Endometrium (tissue), 2 donors: Measurements from ENCODE around the gene B3GLCT.

Experiments used
- FAIRE-seq: peaks from 2 replicates; lab custom pipeline; 2012; peaks lifted over from hg19 to GRCh38; lab: Jason Lieb, UNC
- donor health status: control.
- donor health status: control.

The B3GLCT gene

DNA sequence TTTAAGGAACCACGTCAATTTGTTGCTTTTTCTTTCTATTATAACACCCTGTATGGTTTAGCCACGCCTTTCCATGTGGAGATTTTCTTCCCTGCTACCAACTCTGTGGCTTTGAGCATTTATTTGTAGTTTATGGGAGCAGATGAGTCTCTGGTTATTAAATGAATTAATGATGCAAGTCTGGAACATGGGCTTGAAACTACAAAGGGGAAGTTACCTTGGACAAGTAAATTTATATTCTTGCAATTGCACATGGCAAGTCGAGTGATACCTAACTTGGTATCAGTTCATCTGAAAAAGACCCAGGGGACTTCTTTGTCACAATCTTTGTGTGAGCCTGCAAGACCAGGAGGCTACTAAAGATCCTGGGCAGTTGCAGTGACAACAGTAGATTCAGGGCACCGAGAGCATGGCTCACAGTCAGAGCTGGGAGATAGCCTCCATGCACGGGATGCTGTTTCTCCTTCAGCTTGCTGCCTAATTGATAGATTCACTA, 24.4 kb downstream of the B3GLCT start:
- FAIRE-seq, result no peak

DNA sequence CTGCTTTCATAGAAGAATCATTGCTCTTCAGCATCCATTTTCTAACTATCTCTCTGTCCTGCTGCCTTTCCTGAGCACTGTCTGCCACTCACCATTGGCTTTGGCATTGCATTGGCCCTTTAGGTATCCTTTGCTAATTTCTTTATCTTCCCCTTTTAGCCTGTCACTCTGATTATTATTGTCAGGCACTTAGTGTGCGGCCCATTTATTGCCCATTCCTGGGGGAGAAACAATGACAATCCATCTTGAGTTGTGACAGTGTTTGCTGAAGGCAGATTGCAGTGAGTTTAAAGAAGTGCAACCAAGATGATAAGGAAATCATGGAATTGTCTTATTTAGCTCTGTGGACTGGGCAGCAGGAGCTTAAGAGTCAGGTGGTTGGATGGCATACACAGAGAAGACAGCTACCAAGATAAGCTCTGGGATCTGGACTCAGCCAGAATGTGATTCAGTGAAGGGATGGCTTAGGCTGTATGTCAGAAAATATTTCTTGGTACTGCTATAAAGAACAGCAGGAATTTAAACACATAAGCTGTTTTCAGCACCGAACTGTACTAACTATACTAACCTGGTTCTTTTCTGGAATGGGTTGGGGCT, 25.3 kb downstream of the B3GLCT start:
- no peak for FAIRE-seq

DNA sequence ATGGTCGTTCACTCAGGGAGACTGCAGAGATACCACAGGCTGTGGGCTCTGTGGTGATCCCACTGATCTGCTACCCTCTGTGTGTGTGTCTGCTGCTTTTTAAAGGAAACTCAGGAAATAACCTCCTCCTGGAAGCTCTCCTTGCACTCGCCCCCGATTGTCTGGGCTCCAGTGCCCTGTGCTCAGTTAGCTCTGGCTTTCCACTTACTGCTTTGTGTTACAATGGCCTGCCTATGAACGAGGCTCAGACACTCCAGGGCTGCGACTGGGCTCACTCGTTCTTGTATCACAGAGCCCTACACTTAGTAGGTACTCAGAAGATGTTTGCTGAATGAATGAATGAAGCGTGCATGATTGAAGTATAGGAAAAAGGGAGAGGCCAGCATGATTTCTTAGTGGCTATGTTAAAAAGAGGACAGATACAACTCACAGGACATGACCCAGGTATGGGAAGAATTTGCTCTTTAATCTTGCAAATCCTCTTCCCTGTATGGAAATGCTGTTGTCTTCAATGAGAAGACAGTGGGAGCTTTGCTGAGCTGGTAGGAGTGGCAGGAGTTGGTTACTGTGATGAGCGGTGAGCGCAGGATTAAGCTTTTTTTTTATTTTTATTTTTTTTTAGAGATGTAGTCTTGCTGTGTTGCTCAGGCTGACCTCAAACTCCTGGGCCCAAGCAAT, 26.4 kb downstream of the B3GLCT start:
- no peak for FAIRE-seq

DNA sequence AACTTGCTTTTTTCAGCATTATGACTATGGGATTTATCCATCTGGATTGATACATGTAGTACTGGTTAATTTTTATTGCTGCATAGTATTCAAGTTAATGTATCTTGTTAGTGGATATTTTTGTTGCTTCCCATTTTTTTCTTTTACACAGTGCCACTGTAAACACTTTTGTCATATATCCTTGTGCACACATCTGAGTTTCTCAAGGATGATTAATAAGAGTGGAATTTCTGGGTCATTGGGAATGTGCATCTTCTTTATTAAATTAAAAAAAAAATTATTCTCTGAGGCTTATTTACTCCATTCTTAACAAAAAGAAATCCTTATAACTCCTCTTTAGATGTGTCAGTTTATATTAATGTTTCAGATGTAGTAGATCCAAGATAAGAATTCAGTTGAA, 27.3 kb downstream of the B3GLCT start:
- FAIRE-seq, result no peak

DNA sequence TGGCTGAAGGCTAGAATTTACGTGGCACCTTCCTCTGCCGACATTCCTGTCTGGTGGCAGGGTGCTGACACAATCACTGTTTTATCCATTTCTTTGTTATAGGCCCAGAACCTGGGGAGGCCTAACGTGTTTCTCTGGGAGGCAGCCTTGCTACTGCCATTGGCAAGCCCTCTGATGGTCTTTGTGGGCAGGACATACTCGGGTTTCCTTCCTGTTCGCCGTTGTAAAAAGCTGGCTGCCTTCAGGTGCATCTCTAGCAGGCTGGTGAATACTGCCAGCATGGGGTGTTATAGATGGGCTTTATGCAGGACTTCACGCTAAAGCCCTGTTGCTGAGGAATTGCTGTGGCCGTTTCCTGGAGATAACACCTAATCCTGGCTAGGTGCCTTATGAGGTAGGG, 28.1 kb downstream of the B3GLCT start:
- FAIRE-seq, result no peak

DNA sequence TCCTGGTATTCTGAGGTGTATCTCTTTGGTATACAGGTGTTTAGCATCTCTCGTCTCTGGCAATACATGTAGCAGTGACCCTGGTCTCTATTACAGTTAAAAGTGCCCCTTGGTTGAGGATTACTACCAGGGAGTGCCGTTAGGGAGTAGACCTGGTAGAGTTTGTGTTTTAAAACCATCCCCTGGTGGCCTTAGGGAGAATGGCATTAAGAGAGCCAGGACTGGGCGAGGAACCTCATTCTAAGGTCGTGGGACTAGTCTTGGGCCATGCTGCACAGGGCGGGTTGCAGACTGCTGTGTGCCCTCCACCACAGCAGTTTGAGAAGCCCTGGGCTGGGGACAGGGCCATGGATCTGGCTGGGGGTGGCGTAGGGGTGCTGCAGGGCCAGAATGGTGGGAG, 35.0 kb downstream of the B3GLCT start:
- FAIRE-seq, result no peak

DNA sequence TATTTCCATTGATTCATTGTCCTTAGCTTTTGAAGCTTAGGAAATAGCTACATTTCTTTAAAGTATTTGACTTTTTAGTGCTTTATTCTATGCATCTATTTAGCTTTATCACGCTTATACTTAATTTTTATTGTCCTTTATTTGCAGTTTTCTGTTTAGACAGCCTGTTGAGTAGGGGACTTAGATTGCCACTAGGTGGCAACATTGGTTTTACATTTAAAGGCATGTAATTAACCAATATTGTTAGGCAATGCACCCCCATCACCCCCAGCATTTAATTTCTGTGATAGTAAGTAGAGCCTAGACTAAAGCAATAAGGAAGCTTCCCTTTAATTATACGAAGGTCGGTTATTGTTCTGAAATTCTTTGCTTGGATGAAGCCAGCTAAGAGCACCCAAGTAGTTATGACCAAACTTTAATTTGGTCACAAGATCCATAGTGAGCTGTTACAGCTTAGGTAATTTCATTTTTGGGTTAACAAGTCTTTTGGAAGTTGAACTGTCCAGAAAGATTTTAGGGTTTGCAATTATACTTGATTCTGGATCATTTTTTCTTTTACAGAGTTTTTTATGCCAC, 36.5 kb downstream of the B3GLCT start:
- FAIRE-seq, result peak; percentile 82

DNA sequence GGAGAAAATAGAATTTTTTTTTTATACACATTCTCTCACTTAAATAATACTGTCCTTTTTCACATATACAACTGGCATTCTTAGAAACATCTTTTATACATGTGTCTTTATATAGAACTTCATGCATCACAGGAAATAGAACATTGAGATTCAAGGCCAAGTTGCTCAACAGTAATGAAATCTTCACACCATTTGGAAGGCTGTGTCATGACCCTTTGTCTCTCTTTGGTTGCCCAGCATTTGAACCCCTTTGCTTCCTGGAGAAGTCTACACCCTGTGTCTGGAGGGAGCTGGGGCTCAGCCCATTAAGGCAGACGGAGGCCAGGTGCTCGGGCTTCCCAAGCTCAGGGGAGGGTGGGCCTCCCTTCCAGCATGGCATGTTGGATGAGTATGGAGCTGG, 41.1 kb downstream of the B3GLCT start:
- FAIRE-seq, result no peak

DNA sequence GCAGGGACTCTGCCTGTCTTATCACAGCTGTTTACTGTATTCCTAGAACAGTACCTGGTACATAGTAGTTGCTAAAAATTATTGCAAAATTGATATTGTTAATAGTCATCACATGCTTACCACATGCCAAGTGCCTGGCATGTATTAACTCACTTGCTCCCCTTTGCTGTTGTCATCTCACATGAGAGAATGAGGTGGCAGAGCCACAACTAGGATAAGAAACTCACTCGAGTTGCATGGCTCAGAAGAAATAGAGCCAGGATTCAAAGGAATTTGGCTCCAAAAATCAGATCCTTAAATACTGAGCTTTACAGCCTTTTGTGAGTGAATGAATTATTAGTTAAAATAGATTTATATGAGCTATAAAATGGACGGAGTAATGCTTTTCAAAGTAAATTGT, 42.6 kb downstream of the B3GLCT start:
- FAIRE-seq, result peak; percentile 33

DNA sequence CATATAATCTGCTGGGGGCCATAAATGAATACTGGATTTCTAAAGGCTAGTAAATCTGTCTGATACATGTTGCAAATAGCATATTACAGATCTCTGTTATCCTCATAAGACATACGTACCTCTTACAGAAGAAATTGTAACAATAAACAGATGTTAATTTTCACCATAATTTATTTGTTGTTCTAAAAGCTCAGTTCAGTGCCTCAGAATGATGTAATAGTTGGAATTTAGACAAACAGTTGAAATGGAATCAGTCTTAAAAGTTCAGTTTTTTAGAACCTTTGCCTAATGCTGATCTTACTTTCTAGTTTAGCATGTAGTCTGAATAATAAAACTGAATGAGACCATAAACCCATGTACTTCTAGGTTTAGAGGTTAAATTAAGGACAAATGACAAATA, 43.1 kb downstream of the B3GLCT start:
- FAIRE-seq, result peak; percentile 64

DNA sequence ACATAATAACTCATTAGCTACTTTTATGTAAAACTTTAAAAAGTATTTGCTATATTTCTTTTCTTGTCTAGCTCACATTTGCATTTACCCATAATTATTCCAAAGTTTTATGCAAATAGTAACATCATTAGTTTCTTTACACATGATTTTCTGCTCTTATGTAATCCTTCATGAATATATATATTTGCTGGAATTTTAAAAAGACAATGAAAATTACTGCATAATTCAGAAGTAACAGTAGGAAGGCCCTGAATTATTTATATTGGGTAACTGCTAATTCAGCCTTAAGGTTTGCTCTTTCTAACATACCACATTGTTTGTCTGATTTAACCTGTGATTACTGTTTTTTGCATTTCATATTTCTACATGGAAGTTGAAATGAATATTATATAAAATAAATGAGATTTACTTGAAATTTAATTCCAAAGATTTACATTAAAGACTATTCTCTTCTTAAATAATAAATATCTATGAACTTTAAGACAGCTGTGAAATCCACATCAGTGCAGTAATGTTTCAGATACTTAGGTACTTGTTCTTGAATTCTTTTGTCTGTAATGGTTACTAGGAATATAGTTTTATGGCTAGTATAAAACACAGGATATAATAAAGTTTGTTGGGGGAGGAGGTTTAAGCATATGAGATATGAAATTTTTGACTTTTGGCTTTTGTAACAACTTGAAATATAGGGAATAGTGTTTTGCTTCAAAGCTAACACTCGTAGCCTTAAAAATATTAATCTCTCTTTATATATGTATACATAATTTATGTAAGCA, 46.0 kb downstream of the B3GLCT start:
- no peak for FAIRE-seq

DNA sequence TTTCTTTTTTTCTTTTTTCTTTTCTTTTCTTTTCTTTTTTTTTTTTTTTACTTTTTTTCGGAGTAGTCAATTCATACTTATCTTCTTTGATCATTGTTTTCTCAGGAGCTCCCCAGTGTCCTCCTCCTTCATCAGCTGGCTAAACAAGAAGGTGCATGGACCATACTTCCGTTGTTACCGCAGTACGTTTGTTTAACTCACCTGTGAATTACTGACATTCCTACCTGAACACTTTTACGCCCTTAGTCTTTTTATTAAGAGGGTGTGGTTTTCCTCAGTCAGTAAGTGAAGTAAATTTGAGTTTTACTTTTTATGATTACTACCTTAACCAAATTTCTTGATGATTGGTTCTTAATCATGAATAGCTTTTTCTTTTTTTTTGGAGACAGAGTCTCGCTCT, 47.1 kb downstream of the B3GLCT start:
- no peak for FAIRE-seq

DNA sequence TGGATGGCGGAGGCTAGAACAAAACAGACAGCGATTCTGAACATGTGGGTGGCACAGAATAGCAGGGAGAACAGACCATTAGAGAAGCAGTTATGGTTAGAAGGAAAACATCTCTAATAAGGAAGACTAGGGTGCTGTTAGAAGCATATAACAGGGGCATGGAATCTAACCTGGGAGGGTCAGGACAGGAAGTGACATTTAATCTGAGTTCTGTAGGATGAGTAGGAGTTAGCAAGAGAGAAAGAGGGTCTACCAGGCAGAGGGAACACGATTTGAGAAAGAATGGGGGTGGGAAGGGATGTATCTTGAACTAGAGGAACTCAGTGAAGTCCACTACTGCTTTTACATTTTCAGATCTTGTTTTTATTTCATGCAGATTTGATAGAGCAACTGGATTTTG, 48.6 kb downstream of the B3GLCT start:
- no peak for FAIRE-seq

DNA sequence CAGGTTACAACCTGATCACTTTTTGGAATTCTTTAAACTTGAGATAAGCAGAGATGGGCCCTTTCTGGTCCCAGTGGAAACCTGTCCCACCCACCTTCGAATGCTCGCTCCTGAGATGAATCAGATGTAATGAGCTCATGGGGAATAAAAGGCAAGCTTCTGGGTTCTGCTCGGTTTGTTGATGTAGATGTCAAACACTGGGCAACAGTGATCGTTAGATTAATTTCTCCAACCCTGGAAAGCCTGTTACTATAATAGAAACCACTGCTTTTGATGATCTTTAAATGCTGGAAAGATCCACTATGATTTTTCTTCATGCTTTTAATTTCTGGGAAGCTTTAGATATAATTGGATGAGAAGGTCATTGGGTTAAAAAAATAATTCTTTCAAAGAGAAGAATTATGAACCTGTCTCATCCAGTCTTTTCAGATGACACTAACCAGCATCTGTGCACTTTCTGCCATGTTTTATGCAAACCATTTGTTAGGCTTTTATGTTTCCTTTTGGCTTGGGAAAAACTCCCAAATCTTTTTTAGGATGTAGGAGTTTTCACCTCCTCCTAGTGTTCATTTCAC, 49.3 kb downstream of the B3GLCT start:
- FAIRE-seq, result peak; percentile 57

DNA sequence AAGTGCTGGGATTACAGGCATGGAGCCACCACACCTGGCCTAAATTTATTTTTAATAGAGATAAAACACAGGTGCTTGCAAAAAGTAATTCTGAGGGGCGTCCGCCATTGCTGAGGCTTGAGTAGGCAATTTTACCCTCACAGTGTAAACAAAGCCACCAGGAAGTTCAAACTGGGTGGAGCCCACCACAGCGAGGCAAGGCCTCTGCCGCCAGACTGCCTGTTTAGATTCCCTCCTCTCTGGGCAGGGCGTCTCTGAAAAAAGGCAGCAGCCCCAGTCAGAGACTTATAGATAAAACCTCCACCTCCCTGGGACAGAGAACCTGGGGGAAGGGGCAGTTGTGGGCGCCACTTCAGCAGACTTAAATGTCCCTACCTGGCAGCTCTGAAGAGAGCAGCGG, 50.7 kb downstream of the B3GLCT start:
- FAIRE-seq, result no peak

DNA sequence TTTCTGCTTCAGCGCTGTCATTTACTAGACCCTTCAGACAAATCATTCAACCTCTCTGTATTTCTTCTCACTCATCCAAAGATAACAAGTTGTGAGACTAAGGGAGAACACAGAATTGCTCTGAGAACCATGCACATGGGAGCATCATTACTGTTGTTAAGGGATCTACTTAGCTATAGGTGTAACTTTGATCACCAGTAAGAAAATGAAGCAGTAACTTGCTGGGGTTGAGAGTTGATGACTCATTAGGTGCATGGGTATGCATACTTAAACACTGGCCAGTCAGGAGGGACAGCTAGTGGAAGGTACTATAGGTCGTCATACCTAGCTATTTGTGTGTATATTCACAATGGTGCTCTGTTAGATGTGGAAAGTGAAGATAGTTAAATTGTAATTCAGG, 61.5 kb downstream of the B3GLCT start:
- FAIRE-seq, result no peak

DNA sequence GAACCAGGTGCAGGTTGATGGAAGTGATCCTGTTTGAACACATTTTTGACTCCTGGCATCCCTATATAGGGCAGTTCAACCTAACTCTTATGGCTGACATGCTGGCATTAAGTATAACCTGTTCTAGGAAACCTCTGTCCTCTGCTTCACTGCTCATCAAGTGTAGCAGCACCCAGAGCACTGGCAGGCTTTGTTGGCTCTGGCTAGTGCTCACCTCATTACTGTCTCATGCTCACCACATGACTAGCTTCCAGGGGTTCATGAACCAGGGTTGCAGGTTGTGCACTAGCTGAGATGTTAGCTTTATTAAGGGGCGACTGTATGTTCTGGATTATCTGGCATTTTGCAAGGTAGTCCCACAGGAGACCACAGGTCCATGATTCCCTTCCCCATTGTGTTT, 63.6 kb downstream of the B3GLCT start:
- FAIRE-seq, result no peak

DNA sequence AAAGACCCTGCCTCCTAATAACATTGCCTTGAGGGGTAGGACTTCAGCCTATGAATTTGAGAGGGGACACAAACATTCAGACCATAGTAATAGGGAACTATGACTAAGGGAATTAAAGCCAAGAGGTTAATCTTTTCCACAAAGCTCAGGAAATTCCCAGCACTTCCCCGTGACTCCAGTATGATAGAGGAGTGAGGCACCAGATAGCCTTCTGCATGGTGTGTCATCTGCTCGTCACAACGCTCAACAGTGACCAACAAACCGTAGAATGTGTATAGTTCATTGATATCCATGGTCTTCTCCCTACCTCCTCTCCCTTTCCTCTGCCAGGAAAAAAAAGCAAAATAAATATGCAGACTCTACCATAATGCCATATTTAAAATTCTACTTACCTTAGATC, 64.4 kb downstream of the B3GLCT start:
- FAIRE-seq, result no peak

DNA sequence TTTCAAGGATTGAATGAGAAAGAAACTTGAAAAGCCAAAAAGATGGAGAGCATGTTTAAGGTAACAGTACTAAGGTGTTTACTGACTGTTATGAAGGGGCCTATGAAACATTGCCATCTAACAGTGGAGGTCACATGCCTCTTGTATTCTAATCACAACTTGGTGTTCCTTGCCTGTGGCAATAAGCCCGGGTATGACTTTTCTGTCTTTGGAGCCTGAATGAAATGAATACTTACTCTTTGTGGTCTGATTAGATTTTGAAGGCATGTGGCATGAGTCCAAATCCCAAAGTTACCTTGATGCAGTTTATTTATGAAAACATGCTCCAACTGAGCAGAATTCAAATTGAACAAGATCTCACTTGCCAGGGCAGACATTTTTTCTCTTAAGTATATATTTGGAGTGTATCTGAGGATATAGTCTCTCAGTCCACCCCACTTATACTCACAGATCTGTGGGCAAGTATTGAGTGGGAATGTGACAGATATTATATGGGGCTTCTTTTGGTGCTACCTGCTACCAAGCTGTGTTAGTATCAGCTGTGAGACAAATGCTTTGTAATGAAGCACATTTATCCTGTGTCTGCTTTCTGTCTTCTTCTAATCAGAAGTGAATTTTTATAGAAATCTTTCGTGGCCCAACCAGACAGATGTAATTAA, 67.5 kb downstream of the B3GLCT start:
- FAIRE-seq, result no peak

DNA sequence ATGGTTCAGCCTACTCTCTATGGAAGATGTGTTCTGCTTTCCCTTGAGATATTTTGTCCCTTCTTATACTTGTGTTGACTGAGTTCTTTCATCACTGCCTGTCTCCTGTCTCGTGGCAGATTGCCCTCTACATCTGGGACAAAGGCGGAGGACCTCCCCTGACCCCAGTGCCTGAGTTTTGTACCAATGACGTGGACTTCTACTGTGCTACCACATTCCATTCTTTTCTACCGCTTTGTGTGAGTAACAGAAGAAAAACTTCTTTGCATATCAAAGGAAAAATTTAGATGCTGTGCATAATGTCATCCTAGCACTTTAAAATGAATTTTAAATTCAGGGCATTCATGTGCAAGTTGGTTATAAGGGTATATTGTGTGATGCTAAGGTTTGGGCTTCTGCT, 74.6 kb downstream of the B3GLCT start:
- FAIRE-seq, result no peak

DNA sequence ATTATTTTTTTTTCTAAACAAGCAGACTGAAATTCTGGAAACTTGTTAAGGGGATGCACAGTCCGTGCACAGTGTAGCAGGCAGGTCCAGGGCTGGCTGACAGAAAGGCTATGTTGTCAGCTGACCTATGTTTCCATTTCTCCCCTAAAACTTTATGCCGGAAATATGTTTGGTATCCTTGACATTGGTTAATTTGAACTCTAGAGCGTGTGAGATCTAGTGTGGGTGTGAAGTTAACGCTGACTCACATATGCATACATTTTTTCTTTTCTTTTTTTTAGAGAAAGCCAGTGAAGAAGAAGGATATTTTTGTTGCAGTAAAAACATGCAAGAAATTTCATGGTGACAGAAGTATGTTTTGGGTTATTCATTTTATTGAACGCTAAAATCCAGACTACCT, 76.6 kb downstream of the B3GLCT start:
- no peak for FAIRE-seq

DNA sequence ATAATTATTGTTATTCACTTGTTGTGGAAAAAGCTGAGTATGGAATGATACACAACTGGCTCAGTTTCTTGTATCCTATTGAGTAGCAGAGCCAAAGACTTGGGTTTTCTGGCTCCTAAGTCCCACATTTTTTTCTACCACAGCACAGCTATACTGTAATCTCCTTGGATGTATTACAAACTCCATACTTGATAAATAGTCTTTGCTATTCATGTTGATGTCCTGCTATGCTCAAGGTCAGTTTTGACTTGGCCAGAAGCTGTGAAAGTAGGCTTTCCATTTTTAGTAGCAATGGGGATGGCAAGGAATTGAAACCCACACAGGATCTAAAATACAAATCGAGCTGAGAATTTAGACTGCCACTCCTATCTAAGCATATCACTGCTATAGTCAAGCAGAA, 79.1 kb downstream of the B3GLCT start:
- no peak for FAIRE-seq
